Right forelimb (tissue), 1 donor: ENCODE results near the gene CCDC86.
"Not testable (repeated sequence)": the region's sequence is repeated elsewhere in the genome, so short reads cannot be mapped to it uniquely, and the experiment has no call there.

ENCODE experiments used
- DNase-seq: peaks from one replicate; pipeline ENCODE4 v3.0.0-alpha.2; 2018

CCDC86 gene

GRCh38 chr11:60841797-60842667, at the start of gene CCDC86:
CCDC86 (plus strand) TSS chr11:60842113; CDS start chr11:60842125, 12 bp downstream.
- DNase-seq: peak; percentile 99

- DNase-seq: no peak
Observed at GRCh38 chr11:60792521-60792920, 49.4 kb upstream of the CCDC86 start.

GRCh38 chr11:60795291-60795690, 46.6 kb upstream of the CCDC86 start:
- DNase-seq: no peak

GRCh38 chr11:60797846-60798630, 43.9 kb upstream of the CCDC86 start:
- no peak for DNase-seq

- no peak for DNase-seq
Observed at GRCh38 chr11:60798631-60799030, 43.3 kb upstream of the CCDC86 start.

GRCh38 chr11:60801194-60801593, 40.7 kb upstream of the CCDC86 start:
- no peak for DNase-seq

GRCh38 chr11:60803273-60803936, 38.5 kb upstream of the CCDC86 start:
- DNase-seq: no peak

GRCh38 chr11:60809249-60809648, 32.7 kb upstream of the CCDC86 start:
- DNase-seq: no peak

GRCh38 chr11:60809691-60810090, 32.2 kb upstream of the CCDC86 start:
- no peak for DNase-seq

GRCh38 chr11:60810151-60810550, 31.8 kb upstream of the CCDC86 start:
- DNase-seq: no peak

GRCh38 chr11:60810569-60810968, 31.3 kb upstream of the CCDC86 start:
- DNase-seq: no peak

- no peak for DNase-seq
Observed at GRCh38 chr11:60813324-60813723, 28.6 kb upstream of the CCDC86 start.

- no peak for DNase-seq
Observed at GRCh38 chr11:60814112-60814511, 27.8 kb upstream of the CCDC86 start.

GRCh38 chr11:60816590-60817157, 25.2 kb upstream of the CCDC86 start:
- DNase-seq: no peak

GRCh38 chr11:60818057-60818456, 23.9 kb upstream of the CCDC86 start:
- no peak for DNase-seq

- DNase-seq: no peak
Observed at GRCh38 chr11:60821827-60822599, 19.9 kb upstream of the CCDC86 start.

GRCh38 chr11:60823745-60824306, 18.1 kb upstream of the CCDC86 start:
- DNase-seq: not testable (repeated sequence)

- DNase-seq: no peak
Observed at GRCh38 chr11:60825118-60825517, 16.8 kb upstream of the CCDC86 start.

- DNase-seq: no peak
Observed at GRCh38 chr11:60825790-60826189, 16.1 kb upstream of the CCDC86 start.

GRCh38 chr11:60830478-60831142, 11.3 kb upstream of the CCDC86 start:
- no peak for DNase-seq

GRCh38 chr11:60831143-60831500, 10.8 kb upstream of the CCDC86 start:
- peak; percentile 88 for DNase-seq
